HG02852 (cell line): ENCODE measurements around the gene PIP4K2A.

Experiments used
- ATAC-seq: cut with Tn5 transposase; IDR thresholded peaks from one replicate; pipeline ENCODE4 v1.9.1; 2021; ENCODE audit warnings: mild to moderate bottlenecking, moderate library complexity; ENCODE audit not compliant: unreplicated experiment

PIP4K2A gene

GRCh38 chr10:22623633-22624253 is 90.6 kb downstream of the PIP4K2A start:
- no peak for ATAC-seq

GRCh38 chr10:22622242-22622806 is 92.1 kb downstream of the PIP4K2A start:
- no peak for ATAC-seq

GRCh38 chr10:22621726-22622125 is 92.7 kb downstream of the PIP4K2A start:
- ATAC-seq: no peak

GRCh38 chr10:22620929-22621328 is 93.4 kb downstream of the PIP4K2A start:
- ATAC-seq: no peak

GRCh38 chr10:22620140-22620857 is 94.1 kb downstream of the PIP4K2A start:
- ATAC-seq: no peak

GRCh38 chr10:22619101-22619500 is 95.3 kb downstream of the PIP4K2A start:
- ATAC-seq: no peak

GRCh38 chr10:22618078-22618785 is 96.1 kb downstream of the PIP4K2A start:
- no peak for ATAC-seq

- ATAC-seq: no peak
These were observed 96.9 kb downstream of the PIP4K2A start for GRCh38 chr10:22617516-22617915.

GRCh38 chr10:22617051-22617450 is 97.3 kb downstream of the PIP4K2A start:
- no peak for ATAC-seq

GRCh38 chr10:22615819-22616499 is 98.4 kb downstream of the PIP4K2A start:
- peak; percentile 68 for ATAC-seq

GRCh38 chr10:22615101-22615500 is 99.3 kb downstream of the PIP4K2A start:
- no peak for ATAC-seq

GRCh38 chr10:22613011-22613410 is 101.4 kb downstream of the PIP4K2A start:
- no peak for ATAC-seq

- no peak for ATAC-seq
These were observed 102.1 kb downstream of the PIP4K2A start for GRCh38 chr10:22612318-22612717.

GRCh38 chr10:22611425-22612115 is 102.8 kb downstream of the PIP4K2A start:
- ATAC-seq: peak; percentile 40

GRCh38 chr10:22610610-22611009 is 103.8 kb downstream of the PIP4K2A start:
- ATAC-seq: no peak

GRCh38 chr10:22609719-22610465 is 104.5 kb downstream of the PIP4K2A start:
- ATAC-seq: no peak

- no peak for ATAC-seq
These were observed 105.1 kb downstream of the PIP4K2A start for GRCh38 chr10:22609251-22609650.

GRCh38 chr10:22607261-22607660 is 107.1 kb downstream of the PIP4K2A start:
- no peak for ATAC-seq

GRCh38 chr10:22606164-22606614 is 108.2 kb downstream of the PIP4K2A start:
- ATAC-seq: peak; percentile 95

- ATAC-seq: no peak
These were observed 109.2 kb downstream of the PIP4K2A start for GRCh38 chr10:22605168-22605567.
